Coronary artery (tissue), 2 donors: Measurements from ENCODE around the gene GSK3A.

Experiments
- DNase-seq: peaks from one replicate; pipeline ENCODE4 v3.0.0-alpha.2; 2017; ENCODE audit warnings: low spot score
- H3K27ac ChIP-seq, 2 donors: fragments of 200-600 bp; sonication (generic); one replicate each; pipeline ENCODE4 v1.5.1; 2016 to 2019
- H3K4me3 ChIP-seq: fragments of 200-600 bp; sonication (generic); 2 replicates; pipeline ENCODE4 v1.5.1; 2016; ENCODE audit warnings: mild to moderate bottlenecking, moderate library complexity
- CTCF ChIP-seq: fragments of 200-600 bp; sonication (generic); IDR thresholded peaks from one replicate; pipeline ENCODE4 v1.5.1; 2019; ENCODE audit warnings: antibody characterized with exemption

GSK3A gene

DNA sequence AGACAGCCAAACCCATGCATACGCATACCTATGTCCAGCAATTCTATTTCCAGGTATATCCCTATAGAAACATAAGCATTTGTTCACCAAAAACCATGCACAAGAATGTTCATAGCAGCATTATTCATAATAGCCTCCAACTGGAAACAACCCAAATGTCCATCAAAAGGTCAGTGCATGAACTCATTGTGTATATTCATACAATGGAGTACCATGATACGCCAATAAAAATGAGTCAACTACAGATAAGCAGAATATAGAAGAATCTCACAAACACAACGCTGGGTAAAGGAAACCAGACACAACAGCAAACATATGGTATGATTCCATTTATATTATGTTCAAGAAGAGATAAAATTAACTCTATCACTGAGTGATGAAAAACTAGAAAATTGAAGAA lies 48.7 kb downstream of the GSK3A start:
- no peak for DNase-seq
- Histone ChIP-seq H3K27ac (no peak overlapping the region), H3K4me3 (no peak overlapping the region)
- TF ChIP-seq CTCF = no peak

GRCh38 chr19:42193294-42193693 lies 49.1 kb downstream of the GSK3A start:
- no peak overlapping the region for H3K4me3 ChIP-seq
- DNase-seq = no peak
- no peak overlapping the region for H3K27ac ChIP-seq
- TF ChIP-seq CTCF = no peak

- no peak for TF ChIP-seq CTCF
- DNase-seq = no peak
- Histone ChIP-seq H3K27ac (no peak overlapping the region), H3K4me3 (no peak overlapping the region)
These were observed 50.5 kb downstream of the GSK3A start for GRCh38 chr19:42191855-42192254.

GRCh38 chr19:42191330-42191729 lies 51.1 kb downstream of the GSK3A start:
- no peak for DNase-seq
- Histone ChIP-seq H3K27ac (no peak overlapping the region), H3K4me3 (no peak overlapping the region)
- no peak for TF ChIP-seq CTCF

DNA sequence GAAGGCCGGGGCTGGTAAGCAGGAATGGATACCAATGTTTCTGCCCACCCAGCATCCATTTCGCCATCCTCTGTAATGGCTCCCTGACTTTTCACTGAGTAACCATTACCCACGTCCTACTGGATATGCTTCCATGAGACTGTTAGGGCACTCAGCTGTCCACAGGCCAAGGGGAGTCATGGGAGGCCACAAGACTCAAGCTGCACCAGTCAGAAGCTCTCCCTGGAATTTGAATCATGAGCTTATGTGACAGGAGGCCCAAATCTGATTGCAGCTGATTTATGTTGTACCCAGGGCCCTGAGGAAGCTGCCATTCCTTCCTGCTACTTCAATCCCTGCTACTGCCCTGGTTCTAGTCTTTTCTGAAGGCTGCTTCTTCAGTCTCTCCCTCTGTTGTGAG lies 53.3 kb downstream of the GSK3A start:
- H3K4me3 ChIP-seq = no peak overlapping the region
- DNase-seq = no peak
- no peak overlapping the region for H3K27ac ChIP-seq
- TF ChIP-seq CTCF = no peak

DNA sequence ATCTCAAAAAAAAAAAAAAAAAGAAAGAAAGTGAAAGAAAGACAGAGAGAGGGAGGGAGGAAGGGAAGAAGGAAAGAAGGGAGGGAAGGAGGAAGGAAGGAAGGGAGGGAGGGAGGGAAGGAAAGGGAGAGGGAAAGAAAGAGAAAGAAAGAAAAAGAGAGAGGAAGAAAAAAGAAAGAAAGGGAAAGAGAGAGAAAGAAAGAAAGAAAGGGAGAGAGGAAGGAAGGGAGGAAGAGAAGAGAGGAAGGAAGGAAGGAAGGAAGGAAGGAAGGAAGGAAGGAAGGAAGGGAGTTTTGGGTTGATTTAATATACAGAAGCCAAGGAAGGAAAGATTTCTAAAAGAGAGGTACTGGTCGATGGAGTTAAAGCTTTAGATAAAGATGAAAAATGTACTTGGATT lies 53.7 kb downstream of the GSK3A start:
- DNase-seq = no peak
- TF ChIP-seq CTCF = no peak
- Histone ChIP-seq H3K4me3 (no peak overlapping the region), H3K27ac (no peak overlapping the region)

GRCh38 chr19:42185277-42185676 lies 57.1 kb downstream of the GSK3A start:
- H3K4me3 ChIP-seq = no peak overlapping the region
- no peak for TF ChIP-seq CTCF
- H3K27ac ChIP-seq = no peak overlapping the region
- no peak for DNase-seq
